ENCODE results near the gene MOV10. TPM values are rescaled to one million over a fixed set of nuclear protein-coding genes. Genes with fewer than 3 reads are reported as not detected.
A peak's percentile ranks its signal among the peaks of the same experiment; 100 is the strongest.

The MOV10 gene
- total and polyA plus RNA-seq, 10 of the 15 experiments (the other 5 are each of a cell fraction or from before 2014, with no cell fraction given) = 21.0 to 80.3 (median 49.8) TPM

DNA sequence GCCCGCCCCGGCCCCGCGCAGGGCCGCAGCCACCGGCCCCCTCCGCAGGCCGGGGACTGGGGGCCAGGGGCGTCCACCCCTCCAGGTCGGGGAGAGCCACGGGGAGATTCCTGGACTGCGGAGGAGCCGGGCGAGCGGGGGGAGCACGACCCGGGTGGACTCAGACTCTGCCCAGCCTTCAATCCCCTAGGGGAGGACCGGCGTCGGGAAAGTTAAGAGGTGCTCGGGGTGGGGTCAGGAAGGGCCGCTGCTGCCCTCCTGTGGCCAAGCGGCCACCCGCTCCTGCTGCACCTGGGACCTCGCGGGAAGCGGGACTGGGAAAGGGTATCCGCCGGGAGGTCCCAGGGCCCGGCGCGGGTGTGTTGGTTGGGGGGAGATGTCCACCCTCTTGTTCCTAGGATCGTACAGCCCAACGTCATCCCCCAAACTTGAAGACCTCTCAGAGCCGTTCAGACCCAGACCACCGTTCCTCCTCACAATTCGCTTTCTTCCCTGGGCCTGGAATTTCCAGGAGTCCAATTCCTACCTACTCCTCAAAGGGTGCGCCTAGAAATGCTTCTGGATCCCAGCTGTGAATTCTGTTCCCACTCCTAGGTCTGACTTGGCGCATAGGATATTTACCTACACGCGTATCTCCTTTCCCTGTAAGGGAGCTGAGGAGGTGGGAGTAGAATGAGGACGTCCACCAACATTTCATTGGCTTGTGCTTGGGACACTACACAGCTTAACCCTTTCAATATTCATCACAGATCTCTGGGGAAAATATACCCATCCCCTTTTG, 33.0 kb downstream of the MOV10 start (continued):
- TF ChIP-seq CUX1 (IDR thresholded peaks at IDR 0.05; ENCODE audit: insufficient replicate concordance, low read depth, low read length) = no peak
- peak; percentile 79 for TF ChIP-seq CHD2 (IDR thresholded peaks at IDR 0.05; ENCODE audit: borderline replicate concordance, low read depth, low read length)
- peak; percentile 43; the same call in 1 of the 2 replicates for TF ChIP-seq ZNF207 (IDR thresholded peaks at IDR 0.05; ENCODE audit: borderline replicate concordance)
- 0 out of 2 replicates have a peak, but pooled peaks have one; percentile 67 for TF ChIP-seq TCF3 (IDR thresholded peaks at IDR 0.05; ENCODE audit: borderline replicate concordance, insufficient read depth, low read depth, low read length)
- no peak for TF ChIP-seq SRF (IDR thresholded peaks at IDR 0.05; ENCODE audit: low read depth in 2 of 2, low read length in 2 of 2)
- TF ChIP-seq, protein P1, sequence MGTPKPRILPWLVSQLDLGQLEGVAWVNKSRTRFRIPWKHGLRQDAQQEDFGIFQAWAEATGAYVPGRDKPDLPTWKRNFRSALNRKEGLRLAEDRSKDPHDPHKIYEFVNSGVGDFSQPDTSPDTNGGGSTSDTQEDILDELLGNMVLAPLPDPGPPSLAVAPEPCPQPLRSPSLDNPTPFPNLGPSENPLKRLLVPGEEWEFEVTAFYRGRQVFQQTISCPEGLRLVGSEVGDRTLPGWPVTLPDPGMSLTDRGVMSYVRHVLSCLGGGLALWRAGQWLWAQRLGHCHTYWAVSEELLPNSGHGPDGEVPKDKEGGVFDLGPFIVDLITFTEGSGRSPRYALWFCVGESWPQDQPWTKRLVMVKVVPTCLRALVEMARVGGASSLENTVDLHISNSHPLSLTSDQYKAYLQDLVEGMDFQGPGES (IDR thresholded peaks at IDR 0.05) = no peak
- peak; percentile 73; the same call in 1 of the 2 replicates for TF ChIP-seq NR2F1 (conservative IDR thresholded peaks at IDR 0.05)
- TF ChIP-seq, protein P2, sequence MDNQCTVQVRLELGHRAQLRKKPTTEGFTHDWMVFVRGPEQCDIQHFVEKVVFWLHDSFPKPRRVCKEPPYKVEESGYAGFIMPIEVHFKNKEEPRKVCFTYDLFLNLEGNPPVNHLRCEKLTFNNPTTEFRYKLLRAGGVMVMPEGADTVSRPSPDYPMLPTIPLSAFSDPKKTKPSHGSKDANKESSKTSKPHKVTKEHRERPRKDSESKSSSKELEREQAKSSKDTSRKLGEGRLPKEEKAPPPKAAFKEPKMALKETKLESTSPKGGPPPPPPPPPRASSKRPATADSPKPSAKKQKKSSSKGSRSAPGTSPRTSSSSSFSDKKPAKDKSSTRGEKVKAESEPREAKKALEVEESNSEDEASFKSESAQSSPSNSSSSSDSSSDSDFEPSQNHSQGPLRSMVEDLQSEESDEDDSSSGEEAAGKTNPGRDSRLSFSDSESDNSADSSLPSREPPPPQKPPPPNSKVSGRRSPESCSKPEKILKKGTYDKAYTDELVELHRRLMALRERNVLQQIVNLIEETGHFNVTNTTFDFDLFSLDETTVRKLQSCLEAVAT (IDR thresholded peaks at IDR 0.05) = peak; percentile 29; the same call in 1 of the 2 replicates
- no peak for TF ChIP-seq KAT2A (conservative IDR thresholded peaks at IDR 0.05; ENCODE audit: control insufficient read depth, low read depth, low read length)
- TF ChIP-seq YY1 (IDR thresholded peaks at IDR 0.05; ENCODE audit: low read depth, low read length) = peak; percentile 56; the same call in 1 of the 2 replicates
- no peak for TF ChIP-seq ZNF274 (IDR thresholded peaks at IDR 0.05; ENCODE audit: insufficient read depth, insufficient read length)
- TF ChIP-seq, protein P3, sequence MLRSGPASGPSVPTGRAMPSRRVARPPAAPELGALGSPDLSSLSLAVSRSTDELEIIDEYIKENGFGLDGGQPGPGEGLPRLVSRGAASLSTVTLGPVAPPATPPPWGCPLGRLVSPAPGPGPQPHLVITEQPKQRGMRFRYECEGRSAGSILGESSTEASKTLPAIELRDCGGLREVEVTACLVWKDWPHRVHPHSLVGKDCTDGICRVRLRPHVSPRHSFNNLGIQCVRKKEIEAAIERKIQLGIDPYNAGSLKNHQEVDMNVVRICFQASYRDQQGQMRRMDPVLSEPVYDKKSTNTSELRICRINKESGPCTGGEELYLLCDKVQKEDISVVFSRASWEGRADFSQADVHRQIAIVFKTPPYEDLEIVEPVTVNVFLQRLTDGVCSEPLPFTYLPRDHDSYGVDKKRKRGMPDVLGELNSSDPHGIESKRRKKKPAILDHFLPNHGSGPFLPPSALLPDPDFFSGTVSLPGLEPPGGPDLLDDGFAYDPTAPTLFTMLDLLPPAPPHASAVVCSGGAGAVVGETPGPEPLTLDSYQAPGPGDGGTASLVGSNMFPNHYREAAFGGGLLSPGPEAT (IDR thresholded peaks at IDR 0.05; ENCODE audit: low read depth) = peak; percentile 25; the same call in 1 of the 2 replicates
- TF ChIP-seq, protein P4, sequence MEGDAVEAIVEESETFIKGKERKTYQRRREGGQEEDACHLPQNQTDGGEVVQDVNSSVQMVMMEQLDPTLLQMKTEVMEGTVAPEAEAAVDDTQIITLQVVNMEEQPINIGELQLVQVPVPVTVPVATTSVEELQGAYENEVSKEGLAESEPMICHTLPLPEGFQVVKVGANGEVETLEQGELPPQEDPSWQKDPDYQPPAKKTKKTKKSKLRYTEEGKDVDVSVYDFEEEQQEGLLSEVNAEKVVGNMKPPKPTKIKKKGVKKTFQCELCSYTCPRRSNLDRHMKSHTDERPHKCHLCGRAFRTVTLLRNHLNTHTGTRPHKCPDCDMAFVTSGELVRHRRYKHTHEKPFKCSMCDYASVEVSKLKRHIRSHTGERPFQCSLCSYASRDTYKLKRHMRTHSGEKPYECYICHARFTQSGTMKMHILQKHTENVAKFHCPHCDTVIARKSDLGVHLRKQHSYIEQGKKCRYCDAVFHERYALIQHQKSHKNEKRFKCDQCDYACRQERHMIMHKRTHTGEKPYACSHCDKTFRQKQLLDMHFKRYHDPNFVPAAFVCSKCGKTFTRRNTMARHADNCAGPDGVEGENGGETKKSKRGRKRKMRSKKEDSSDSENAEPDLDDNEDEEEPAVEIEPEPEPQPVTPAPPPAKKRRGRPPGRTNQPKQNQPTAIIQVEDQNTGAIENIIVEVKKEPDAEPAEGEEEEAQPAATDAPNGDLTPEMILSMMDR (IDR thresholded peaks at IDR 0.05 in 2 of 3, conservative IDR thresholded peaks at IDR 0.05 in 1 of 3; ENCODE audit: control insufficient read depth in 2 of 3, extremely low read depth in 1 of 3, insufficient read depth in 1 of 3, low read depth in 3 of 3, low read length in 3 of 3) = peak; percentile 84 to 98 (median 97)
- TF ChIP-seq EED (IDR thresholded peaks at IDR 0.05; ENCODE audit: low read depth) = peak; percentile 89
- TF ChIP-seq NFXL1 (IDR thresholded peaks at IDR 0.05; ENCODE audit: borderline replicate concordance) = peak; percentile 97
- peak; percentile 86 for TF ChIP-seq SMC3 (IDR thresholded peaks at IDR 0.05; ENCODE audit: borderline replicate concordance, low read length)
- TF ChIP-seq IKZF2 (IDR thresholded peaks at IDR 0.05) = peak; percentile 87

All from GM12878 (cell line).